Effector memory CD8-positive, alpha-beta T cell (primary cell): ENCODE measurements around the gene CCDC86.

Experiments used
- ATAC-seq: fragments of 150-1000 bp; cut with Tn5 transposase; replicated peaks from 2 replicates; pipeline ENCODE4 v1.10.0; 2021; ENCODE audit warnings: mild to moderate bottlenecking, moderate library complexity
- DNase-seq, 3 experiments: peaks; one replicate each; pipeline ENCODE4 v3.0.0; 2021
- H3K27ac Mint-ChIP-seq, 2 donors: one replicate each; pipeline ENCODE4 v1.8.0; 2022; ENCODE audit warnings: mild to moderate bottlenecking in 2 of 2, mixed read lengths in 2 of 2, moderate library complexity in 2 of 2
- H3K27me3 Mint-ChIP-seq, 2 donors: one replicate each; pipeline ENCODE4 v1.8.0; 2022; ENCODE audit warnings: mixed read lengths in 2 of 2
- H3K36me3 Mint-ChIP-seq: one replicate; pipeline ENCODE4 v1.8.0; 2022; ENCODE audit warnings: mild to moderate bottlenecking, moderate library complexity, mixed read lengths; ENCODE audit not compliant: insufficient read depth
- H3K4me1 Mint-ChIP-seq, 2 donors: one replicate each; pipeline ENCODE4 v1.8.0; 2022; ENCODE audit warnings: low read depth in 2 of 2, mixed read lengths in 2 of 2
- H3K4me3 Mint-ChIP-seq, 2 donors: one replicate each; pipeline ENCODE4 v1.8.0; 2022; ENCODE audit warnings: mild to moderate bottlenecking in 2 of 2, mixed read lengths in 2 of 2, moderate library complexity in 2 of 2
- H3K9me3 Mint-ChIP-seq, 2 donors: one replicate each; pipeline ENCODE4 v1.8.0; 2022; ENCODE audit warnings: mixed read lengths in 2 of 2

CCDC86 gene

DNA sequence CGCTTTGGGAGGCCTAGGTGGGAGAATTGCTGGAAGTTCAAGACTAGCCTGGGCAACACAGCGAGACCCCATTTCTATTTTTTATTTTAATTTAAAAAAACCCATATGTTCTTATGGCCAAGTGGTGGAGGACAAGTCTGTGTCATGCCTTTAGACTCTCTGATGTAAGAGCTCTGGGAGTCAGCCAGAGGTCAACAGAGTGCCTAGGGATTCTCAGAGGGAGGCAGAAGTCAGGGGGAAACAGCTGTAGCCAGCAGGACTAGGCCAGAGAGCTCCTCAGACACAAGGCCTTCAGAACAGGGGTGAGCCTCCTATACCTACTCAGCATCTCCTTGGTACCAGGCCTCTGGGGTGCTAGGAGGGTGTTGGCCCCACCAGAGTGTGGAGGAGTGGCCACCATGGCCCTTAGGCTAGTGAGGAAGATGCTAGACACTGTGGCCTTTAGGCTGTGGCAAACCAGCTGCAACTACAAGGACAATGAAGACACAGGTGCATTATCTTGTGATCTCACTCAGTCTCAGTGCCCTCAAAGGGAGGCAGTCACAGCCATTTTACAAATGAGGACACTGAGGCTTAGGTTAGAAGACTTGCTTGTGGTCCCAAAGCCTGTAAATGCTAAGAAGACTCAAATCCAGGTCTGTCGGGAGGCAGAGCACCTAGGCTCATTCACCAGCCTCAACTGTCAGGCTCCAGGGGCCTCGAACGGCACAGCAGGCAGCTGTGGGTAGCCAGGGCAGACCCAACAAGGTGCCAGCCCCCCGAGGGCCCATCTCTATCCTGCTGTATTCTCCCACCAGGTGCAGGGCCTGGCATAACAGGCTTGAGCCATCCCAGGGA, 30.4 kb downstream of the CCDC86 start:
- peaks cover 6 to 19% of the 10 kb centered on the region in 2 donors for H3K27me3 Mint-ChIP-seq
- no peak overlapping the region for H3K4me3 Mint-ChIP-seq
- H3K36me3 Mint-ChIP-seq: no peaks in the 10 kb centered on the region
- peaks cover 0 to 17% of the 10 kb centered on the region in 2 donors for H3K4me1 Mint-ChIP-seq
- peak overlapping the region in 1 of 2 donors; percentile 71 for H3K27ac Mint-ChIP-seq
- H3K9me3 Mint-ChIP-seq: no peaks in the 10 kb centered on the region
- ATAC-seq (no peak), DNase-seq (no peak)

DNA sequence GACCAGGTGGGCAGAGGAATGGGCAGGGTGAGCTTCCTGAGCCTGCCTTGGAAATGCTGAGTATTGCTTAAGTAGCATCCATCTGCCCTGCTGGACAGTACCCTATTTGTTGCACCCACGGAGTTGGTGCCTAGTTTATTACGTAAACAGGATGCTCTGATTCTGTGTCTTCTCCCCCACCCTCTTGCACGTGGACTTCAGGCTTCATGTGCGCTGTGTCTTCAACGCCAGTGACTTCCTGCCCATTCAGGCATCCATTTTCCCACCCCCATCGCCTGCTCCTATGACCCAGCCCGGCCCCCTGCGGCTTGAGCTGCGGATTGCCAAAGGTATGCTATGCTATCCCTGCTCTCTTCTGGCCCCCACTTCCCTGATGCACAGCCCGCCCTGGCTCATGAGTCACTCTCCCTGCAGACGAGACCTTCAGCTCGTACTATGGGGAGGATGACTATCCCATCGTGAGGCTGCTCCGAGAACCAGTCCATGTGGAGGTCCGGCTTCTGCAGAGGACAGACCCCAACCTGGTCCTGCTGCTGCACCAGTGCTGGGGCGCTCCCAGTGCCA, 31.1 kb downstream of the CCDC86 start:
- Mint-ChIP-seq H3K4me3 (no peak overlapping the region), H3K27me3 (peaks cover 6 to 19% of the 10 kb centered on the region in 2 donors), H3K27ac (peak overlapping the region in 1 of 2 donors; percentile 11), H3K36me3 (no peaks in the 10 kb centered on the region), H3K4me1 (peaks cover 0 to 17% of the 10 kb centered on the region in 2 donors), H3K9me3 (no peaks in the 10 kb centered on the region)
- DNase-seq (no peak), ATAC-seq (peak; percentile 32)

DNA sequence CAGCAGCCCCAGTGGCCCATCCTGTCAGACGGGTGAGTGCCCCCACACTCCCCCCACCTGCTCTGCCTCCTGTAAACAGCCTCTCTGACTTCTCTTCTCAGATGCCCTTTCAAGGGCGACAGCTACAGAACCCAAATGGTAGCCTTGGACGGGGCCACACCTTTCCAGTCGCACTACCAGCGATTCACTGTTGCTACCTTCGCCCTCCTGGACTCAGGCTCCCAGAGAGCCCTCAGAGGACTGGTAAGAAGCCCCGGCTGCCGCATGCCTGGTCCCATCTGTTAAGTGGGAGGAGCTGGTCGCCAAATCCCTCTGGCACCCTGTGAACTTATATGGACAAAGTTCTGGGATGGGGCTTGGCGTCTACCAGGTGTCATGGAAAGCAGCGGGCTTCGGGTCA, 31.6 kb downstream of the CCDC86 start:
- peaks cover 6 to 16% of the 10 kb centered on the region in 2 donors for H3K27me3 Mint-ChIP-seq
- DNase-seq: no peak
- H3K36me3 Mint-ChIP-seq: no peaks in the 10 kb centered on the region
- peaks cover 0 to 17% of the 10 kb centered on the region in 2 donors for H3K4me1 Mint-ChIP-seq
- H3K27ac Mint-ChIP-seq: peak overlapping the region in 1 of 2 donors; percentile 11
- H3K9me3 Mint-ChIP-seq: no peaks in the 10 kb centered on the region
- no peak for ATAC-seq
- no peak overlapping the region for H3K4me3 Mint-ChIP-seq

- Mint-ChIP-seq H3K4me1 (peaks cover 0 to 14% of the 10 kb centered on the region in 2 donors), H3K27me3 (peaks cover 2 to 4% of the 10 kb centered on the region in 2 donors), H3K36me3 (peaks cover 7% of the 10 kb centered on the region), H3K9me3 (no peaks in the 10 kb centered on the region), H3K27ac (no peak overlapping the region), H3K4me3 (no peak overlapping the region)
- no peak for ATAC-seq
- no peak for DNase-seq
Measured at GRCh38 chr11:60874421-60875365, 32.8 kb downstream of the CCDC86 start.

DNA sequence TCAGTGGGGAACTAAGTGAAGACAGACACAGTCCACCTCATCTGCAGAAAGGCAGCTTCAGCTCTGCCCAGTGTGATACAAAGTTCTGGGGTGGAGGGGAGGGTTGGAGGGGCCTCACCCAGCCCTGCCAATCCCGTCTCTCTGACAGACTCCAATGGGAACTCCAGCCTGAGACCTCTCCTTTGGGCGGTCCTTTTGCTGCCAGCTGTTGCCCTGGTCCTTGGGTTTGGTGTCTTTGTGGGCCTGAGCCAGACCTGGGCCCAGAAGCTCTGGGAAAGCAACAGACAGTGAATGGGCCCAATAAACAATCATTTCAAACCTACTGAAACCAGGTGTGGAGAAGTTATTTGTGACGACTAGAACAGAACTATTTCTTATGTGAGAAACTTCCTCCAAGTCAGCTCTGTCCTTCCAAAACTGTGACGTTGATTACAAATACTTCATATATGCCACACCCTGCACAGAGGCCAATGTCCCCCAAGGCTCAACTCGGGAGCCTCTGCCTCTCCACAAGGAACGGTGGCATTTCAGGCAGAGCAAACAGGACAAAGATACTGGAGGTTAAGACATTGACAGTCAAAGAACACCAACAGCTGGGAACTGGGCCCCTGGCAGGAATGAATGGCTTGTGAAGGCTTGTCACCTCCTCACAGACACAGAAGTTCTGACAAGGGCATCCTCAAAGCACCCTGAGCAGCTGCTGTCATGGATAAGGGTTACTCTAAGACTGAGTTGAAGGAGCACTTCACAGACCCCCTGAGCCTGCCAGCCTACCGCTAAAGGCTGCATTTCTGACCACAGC, 33.7 kb downstream of the CCDC86 start:
- H3K4me1 Mint-ChIP-seq: peaks cover 0 to 14% of the 10 kb centered on the region in 2 donors
- H3K27me3 Mint-ChIP-seq: no peaks in the 10 kb centered on the region
- peaks cover 14% of the 10 kb centered on the region for H3K36me3 Mint-ChIP-seq
- no peak for ATAC-seq
- no peak overlapping the region for H3K27ac Mint-ChIP-seq
- H3K4me3 Mint-ChIP-seq: no peak overlapping the region
- DNase-seq: no peak
- H3K9me3 Mint-ChIP-seq: no peaks in the 10 kb centered on the region

GRCh38 chr11:60876168-60876485, 34.2 kb downstream of the CCDC86 start:
- H3K27ac Mint-ChIP-seq: no peak overlapping the region
- H3K4me3 Mint-ChIP-seq: no peak overlapping the region
- ATAC-seq: no peak
- no peak for DNase-seq
- peaks cover 0 to 13% of the 10 kb centered on the region in 2 donors for H3K4me1 Mint-ChIP-seq
- no peaks in the 10 kb centered on the region for H3K27me3 Mint-ChIP-seq
- no peaks in the 10 kb centered on the region for H3K9me3 Mint-ChIP-seq
- peaks cover 14% of the 10 kb centered on the region for H3K36me3 Mint-ChIP-seq

DNA sequence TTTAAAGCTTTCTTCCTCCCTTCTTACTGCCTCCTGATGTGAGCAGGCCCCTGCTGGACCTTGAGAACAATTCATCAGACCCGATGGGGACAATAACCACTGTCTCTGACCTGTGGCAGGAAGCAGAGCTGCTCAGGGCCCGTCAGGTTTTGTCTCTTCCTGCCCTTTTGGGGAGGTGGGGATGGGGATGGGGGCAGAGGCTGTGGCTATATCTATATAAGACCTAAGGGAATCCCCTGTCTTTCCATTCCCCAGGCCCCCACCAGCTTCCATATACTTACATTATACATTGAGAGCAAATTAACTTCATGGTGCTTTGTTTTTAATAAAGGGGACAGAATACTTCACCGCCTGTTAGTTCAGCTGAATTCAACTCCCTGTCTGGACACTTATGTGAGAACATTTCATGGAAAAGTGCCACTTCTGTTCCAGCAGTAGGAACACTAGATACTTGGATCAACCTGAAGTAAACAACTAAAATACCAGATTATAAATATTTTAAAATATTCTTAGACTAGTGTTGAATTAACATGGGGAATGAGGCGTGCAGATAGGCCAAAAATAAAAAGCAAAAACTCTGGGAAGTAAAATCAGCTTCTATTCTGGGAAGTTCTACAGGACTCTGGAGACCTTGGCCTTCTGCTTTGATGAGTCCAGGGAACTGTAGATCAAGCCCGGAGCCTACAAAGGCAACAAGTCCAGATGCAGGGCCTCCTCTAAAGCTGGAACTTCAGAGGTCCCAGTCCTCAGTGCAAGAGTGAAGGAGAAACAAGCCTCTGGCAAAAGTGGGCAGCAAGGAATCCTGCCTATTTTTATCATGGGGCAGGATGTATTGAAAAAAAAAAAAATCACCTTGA, 36.6 kb downstream of the CCDC86 start:
- Mint-ChIP-seq H3K9me3 (no peaks in the 10 kb centered on the region), H3K27me3 (no peaks in the 10 kb centered on the region), H3K27ac (no peak overlapping the region), H3K4me1 (peaks cover 3 to 5% of the 10 kb centered on the region in 2 donors), H3K36me3 (peaks cover 14% of the 10 kb centered on the region), H3K4me3 (no peak overlapping the region)
- DNase-seq: no peak
- ATAC-seq: no peak

- Mint-ChIP-seq H3K4me1 (peaks cover 5 to 8% of the 10 kb centered on the region in 2 donors), H3K9me3 (no peaks in the 10 kb centered on the region)
- no peak for DNase-seq
Measured at GRCh38 chr11:60879104-60879503, 37.2 kb downstream of the CCDC86 start.

GRCh38 chr11:60879971-60880588, 38.2 kb downstream of the CCDC86 start:
- Mint-ChIP-seq H3K27me3 (no peaks in the 10 kb centered on the region), H3K4me1 (peaks cover 5 to 9% of the 10 kb centered on the region in 2 donors), H3K36me3 (peaks cover 16% of the 10 kb centered on the region), H3K9me3 (no peaks in the 10 kb centered on the region), H3K4me3 (no peak overlapping the region), H3K27ac (peak overlapping the region in 1 of 2 donors; percentile 60)
- DNase-seq (no peak), ATAC-seq (no peak)

More at GRCh38 chr11:60879104-60879503, 37.2 kb downstream of the CCDC86 start:
- Mint-ChIP-seq H3K27ac (no peak overlapping the region), H3K4me3 (no peak overlapping the region), H3K36me3 (peaks cover 14% of the 10 kb centered on the region), H3K27me3 (no peaks in the 10 kb centered on the region)
- no peak for ATAC-seq

- ATAC-seq (no peak), DNase-seq (no peak)
- no peaks in the 10 kb centered on the region for H3K9me3 Mint-ChIP-seq
- H3K4me1 Mint-ChIP-seq: peaks cover 5 to 9% of the 10 kb centered on the region in 2 donors
- peak overlapping the region in 1 of 2 donors; percentile 60 for H3K27ac Mint-ChIP-seq
- no peak overlapping the region for H3K4me3 Mint-ChIP-seq
- H3K27me3 Mint-ChIP-seq: no peaks in the 10 kb centered on the region
- H3K36me3 Mint-ChIP-seq: peaks cover 16% of the 10 kb centered on the region
Measured at GRCh38 chr11:60880643-60881282, 38.9 kb downstream of the CCDC86 start.

- no peak overlapping the region for H3K4me3 Mint-ChIP-seq
- ATAC-seq (peak; percentile 62), DNase-seq (peak in 1 of 3 experiments; percentile 7)
- peaks cover 11% of the 10 kb centered on the region for H3K36me3 Mint-ChIP-seq
- no peaks in the 10 kb centered on the region for H3K9me3 Mint-ChIP-seq
- H3K4me1 Mint-ChIP-seq: peaks cover 4 to 8% of the 10 kb centered on the region in 2 donors
- H3K27ac Mint-ChIP-seq: no peak overlapping the region
- H3K27me3 Mint-ChIP-seq: no peaks in the 10 kb centered on the region
Measured at GRCh38 chr11:60887556-60887955, 45.6 kb downstream of the CCDC86 start.
